ENCODE results near the gene ZNF844.
"Not testable (repeated sequence)": the region's sequence is repeated elsewhere in the genome, so short reads cannot be mapped to it uniquely, and the experiment has no call there.

The ZNF844 gene

GRCh38 chr19:12092956-12093355 is 28.4 kb downstream of the ZNF844 start:
- no peak for DNase-seq

GRCh38 chr19:12093777-12094176 is 29.2 kb downstream of the ZNF844 start:
- DNase-seq, result no peak

GRCh38 chr19:12095111-12095790 is 30.7 kb downstream of the ZNF844 start:
- DNase-seq, result no peak

GRCh38 chr19:12098040-12098439 is 33.5 kb downstream of the ZNF844 start:
- DNase-seq, result no peak

GRCh38 chr19:12103909-12104308 is 39.4 kb downstream of the ZNF844 start:
- DNase-seq, result not testable (repeated sequence)

GRCh38 chr19:12111176-12111575 is 46.6 kb downstream of the ZNF844 start:
- no peak for DNase-seq

GRCh38 chr19:12111943-12112637 is 47.6 kb downstream of the ZNF844 start:
- DNase-seq, result no peak

GRCh38 chr19:12112701-12113100 is 48.2 kb downstream of the ZNF844 start:
- DNase-seq, result no peak

- no peak for DNase-seq
Measured at GRCh38 chr19:12113121-12113520, 48.6 kb downstream of the ZNF844 start.

GRCh38 chr19:12117201-12117970 is 52.9 kb downstream of the ZNF844 start:
- DNase-seq, result no peak

- no peak for DNase-seq
Measured at GRCh38 chr19:12126707-12127106, 62.2 kb downstream of the ZNF844 start.
